ENCODE data around the gene NXPH1.
A peak's percentile ranks its signal among the peaks of the same experiment; 100 is the strongest.
"Not testable (repeated sequence)": the region's sequence is repeated elsewhere in the genome, so short reads cannot be mapped to it uniquely, and the experiment has no call there.

Gene NXPH1

GRCh38 chr7:8612584-8612983 is 179.2 kb downstream of the NXPH1 start:
- DNase-seq = no peak

DNA sequence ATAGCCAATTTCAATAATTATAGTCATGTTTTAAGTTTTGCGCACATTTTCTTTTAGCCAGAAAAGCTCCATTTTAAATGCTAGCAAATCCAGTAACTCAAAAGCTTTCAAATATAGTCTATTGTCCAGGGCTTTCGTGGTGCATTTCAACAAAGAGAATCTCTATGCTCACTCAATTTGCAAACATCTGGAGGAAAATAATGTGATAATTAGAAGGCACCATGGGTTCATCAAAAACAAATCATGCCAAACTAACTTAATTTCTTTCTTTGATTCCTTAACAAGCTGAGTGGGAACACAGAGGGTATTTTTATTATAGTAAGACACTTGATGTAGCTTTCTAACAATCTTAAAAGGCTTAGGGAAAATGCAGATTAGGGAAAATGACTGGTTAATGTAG is 179.8 kb downstream of the NXPH1 start:
- DNase-seq = no peak

DNA sequence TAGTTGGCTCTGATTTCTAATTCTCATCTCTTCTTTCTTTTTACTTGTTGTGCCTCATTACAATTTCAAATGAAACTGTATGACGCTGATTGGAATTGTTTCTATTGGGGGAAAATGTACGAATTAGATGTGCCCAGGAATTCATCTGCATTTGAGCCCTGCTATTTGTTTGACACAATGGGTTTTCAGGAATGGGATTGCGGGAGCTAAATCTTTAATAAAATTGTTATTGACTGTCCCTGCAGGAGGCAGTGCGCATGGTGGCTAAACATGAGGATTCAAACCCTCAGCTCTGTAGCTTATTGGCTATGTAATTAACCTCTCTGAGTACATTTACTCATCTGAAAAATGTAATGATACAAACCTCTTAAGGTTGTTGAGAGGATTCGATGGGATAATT is 181.6 kb downstream of the NXPH1 start:
- DNase-seq = no peak

DNA sequence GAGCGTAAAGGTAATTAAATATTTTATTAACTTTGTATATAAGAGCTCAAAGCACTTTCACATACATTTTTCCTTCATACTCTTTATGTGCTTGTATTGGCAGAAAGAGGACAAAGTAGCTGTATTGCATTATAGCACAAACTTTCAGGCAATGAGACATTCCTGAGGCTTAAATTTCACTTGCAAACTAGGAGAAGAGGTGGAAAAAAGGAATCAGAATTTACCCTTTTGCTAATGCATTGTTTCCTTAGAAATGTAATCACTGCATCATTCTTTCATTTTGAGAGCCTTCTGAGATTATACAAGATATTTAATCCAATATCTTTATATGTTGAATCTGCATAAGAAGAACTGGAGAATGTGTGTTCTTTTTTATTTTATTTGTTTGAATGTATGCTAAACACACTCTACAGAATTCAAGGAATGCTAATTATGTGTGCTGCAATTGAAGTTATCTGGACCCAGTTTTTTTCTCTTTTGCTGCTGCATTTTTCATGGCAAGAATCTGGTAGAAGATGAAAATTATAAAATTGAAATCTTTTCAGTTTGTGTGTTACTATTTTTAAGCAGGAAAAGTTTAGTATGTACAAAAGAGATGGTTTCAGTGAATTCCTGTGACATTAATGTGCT is 185.1 kb downstream of the NXPH1 start:
- DNase-seq = no peak

DNA sequence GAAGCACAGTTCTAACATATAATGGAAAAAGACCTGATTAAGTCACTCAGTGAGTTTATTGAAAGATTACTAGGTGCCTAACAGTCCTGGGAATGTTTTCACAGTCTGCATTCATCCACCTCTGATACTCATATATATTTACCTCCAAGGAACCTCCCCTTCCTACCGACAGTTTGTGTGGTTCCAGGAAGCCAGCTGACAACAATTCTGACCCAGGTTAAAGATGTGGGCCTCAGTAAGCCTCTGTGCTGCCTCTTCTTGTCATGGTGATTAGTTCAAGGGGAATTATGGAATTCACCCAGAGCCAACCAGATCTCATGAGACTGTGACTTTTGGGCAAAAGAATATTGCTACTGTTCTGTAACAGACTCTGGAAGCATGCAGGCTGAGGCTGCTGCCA is 186.8 kb downstream of the NXPH1 start:
- no peak for DNase-seq

DNA sequence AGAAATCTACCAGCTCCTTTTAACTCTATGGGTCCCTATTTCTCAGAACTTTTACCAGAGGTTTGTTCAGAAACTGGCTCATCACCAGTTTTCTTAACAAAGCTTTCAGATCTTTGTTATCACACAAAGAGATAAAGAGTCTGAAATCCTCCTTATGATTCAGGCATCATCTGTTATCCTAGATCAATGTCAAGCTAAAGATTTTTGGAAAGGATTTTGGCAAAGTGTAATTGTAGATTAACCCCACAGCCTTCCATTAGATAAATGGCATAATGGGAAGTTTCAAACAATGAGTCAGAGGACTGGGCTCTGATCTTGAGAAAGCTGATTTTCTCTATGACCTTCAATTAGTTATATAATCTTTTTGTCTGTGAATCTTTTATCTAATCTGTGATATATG is 192.2 kb downstream of the NXPH1 start:
- no peak for DNase-seq

DNA sequence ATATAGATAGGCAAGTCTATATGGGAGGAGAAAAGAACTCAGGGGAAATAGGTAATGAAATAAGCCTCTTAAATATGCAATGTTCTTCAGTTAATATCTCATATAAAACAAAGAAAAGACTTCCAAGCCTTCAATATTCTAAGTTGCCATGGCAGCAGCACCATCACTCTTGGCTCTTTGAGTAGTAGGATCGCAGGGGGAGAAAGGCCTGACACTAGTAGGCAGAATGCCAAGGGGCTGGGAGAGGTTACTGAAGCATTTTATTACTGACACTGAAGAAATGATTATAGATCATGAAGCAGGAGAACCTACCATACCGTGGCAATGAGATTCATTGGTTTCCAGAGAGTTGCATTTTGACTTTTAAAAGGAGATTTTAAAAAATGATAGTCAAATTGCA is 193.9 kb downstream of the NXPH1 start:
- no peak for DNase-seq

- DNase-seq = no peak
Measured at GRCh38 chr7:8628656-8629055, 195.2 kb downstream of the NXPH1 start.

DNA sequence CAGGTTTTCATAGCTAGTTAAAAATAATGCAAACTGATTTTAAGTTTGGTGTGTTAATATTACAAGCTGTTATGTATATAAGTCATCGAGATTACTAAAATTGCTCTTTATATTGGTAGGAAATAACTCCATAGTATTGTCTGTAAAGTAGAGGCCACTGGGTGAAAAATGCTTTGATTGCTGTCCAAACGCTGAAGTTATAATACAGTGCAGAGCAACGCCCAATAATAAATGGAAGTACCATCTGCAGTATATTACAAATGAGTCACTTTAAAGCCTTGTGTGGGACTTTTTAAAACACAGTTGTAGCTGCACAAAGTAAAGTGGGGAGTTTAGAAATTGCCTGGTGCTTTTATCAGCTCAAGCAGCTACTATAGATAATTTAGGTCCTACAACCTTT is 196.1 kb downstream of the NXPH1 start:
- DNase-seq = no peak

GRCh38 chr7:8637322-8637721 is 203.9 kb downstream of the NXPH1 start:
- no peak for DNase-seq

DNA sequence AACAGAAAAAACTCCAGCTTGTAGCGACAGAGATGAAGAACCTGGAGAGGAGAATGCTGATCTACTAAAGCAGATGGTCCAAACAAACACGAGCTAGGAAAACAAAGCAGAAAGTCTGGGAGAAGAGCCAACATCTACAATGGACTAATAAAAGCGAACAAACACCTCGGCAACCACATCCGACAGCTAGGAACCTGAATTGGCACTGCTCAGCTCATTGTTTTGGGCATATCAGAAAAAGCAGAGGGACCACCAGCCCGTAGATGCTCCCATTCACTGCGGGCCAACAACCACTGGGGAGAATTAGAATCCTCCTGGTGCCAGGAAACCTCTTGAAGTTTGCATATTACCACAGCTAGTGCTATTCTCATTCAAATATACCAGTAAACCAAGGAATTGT is 204.7 kb downstream of the NXPH1 start:
- no peak for DNase-seq

DNA sequence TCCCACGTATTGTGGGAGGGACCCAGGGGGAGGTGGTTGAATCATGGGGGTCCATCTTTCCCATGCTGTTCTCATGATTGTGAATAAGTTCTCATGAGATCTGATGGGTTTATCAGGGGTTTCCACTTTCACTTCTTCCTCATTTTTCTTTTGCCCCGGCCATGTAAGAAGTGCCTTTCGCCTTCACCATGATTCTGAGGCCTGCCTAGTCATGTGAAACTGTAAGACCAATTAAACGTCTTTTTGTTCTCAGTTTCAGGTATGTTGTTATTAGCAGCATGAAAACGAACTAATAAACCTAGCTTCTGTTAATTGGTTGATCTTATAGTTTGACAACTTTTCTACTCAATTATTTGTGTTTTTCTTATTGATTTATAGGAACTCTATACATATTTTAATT is 206.3 kb downstream of the NXPH1 start:
- no peak for DNase-seq

- DNase-seq = no peak
Measured at GRCh38 chr7:8640671-8641070, 207.3 kb downstream of the NXPH1 start.

DNA sequence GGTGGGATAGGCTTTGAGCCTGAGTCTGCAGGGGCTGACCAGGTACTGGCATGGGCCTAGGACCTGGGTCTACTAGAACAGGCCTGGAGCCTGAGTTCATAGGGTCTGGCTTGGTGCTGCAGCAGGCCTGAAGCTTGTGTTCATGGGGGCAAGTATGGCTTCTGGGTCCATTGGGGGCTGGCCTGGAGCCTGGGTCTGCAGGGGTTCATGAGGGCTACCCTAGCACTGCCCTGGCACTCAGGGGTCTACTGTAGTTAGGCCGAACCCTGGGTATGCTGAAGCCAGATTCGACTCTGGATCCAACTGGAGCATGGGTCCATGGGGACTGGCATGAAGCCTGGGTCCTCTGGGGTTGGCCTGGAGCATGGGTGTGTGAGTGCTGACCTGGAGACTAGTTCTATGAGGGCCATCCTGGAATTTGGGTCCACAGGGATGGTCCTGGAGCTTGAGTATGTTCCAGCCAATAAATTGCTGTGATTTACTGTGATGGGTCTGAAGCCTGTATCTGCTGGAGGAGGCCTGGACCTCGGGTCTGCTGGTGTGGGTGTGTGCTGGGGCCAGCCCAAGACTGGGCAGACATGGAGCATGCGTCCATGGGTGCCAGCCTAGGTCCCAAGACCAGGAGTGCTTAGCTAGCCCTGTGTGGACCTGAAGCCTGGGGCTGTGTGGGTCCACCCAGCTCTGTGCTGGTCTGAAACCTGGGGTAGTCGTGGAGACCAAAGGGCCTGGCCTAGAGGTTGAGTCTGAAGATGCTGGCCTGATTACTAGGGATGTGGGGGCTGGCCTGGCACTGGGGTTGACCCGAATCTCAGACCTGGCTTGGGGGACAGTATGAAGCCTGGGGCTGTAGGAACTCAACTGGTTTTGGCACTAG is 235.5 kb downstream of the NXPH1 start:
- DNase-seq = no peak

DNA sequence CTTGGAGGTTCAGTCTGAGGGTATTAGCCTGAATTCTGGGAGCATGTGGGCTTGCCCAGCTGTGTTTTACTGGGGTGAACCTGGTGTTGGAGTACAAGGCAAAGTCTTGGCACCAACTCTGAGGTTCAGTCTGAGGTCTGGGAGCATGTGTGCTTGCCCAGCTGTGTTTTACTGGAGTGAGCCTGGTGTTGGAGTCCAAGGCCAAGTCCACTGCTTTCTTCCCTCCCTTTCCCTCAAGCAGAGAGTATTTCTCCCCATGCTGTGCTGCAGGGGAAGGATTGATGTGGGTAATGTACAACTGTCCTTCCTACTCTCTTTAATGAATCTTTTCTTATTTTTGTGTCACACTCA is 236.1 kb downstream of the NXPH1 start:
- no peak for DNase-seq

DNA sequence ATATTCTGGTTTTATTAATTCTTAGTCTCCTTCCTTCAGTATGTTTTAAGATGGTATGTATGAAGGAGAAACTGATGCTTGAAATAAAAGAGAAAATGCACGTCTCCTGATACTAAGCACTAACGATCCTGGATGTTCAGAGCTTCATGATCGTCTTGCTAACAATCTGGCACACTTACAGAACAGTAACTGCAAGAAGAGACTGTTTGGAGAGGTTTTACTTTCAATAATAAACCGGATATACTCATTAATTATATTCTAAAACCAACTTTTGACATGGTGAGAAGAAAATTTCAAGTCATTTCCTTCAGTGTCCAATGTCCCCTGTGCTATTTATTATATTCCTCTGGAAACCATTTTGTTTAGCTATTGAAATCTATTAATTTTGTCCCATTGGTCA is 251.0 kb downstream of the NXPH1 start:
- no peak for DNase-seq

DNA sequence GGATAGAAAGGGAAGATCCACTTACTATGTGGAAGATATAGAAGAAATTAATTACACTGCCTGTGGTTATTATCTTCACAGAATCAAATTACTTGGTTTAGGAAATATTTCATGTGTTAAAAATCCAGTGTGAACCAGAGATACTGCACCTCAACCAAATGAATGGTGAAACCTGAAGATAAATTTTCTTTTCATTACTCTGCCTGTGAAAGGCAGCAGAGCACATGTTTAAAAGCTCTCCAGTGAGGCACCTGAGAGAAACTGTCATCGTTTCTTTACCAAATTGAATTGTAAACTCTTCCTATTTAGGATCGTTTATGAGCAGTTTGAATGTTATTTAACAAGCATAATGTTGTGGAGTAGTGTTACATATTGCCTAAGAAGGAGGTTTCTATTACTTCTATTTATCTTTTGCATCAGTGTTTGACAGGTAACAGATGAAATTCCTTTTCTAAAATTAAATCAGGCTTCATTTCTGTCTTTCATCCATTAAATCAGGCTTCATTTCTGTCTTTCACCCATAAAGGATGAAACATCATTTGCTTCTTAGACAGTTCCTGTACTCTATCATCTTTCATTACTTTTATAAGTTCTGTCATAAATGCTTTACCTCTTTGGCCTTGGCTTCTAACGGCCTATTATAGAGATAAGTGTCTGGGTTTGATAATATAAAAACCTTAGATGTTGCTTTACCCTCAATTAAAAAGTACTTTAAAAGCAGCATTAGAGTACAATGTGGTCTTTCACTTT is 266.6 kb downstream of the NXPH1 start:
- DNase-seq = no peak

GRCh38 chr7:8702807-8703206 is 269.4 kb downstream of the NXPH1 start:
- no peak for DNase-seq

DNA sequence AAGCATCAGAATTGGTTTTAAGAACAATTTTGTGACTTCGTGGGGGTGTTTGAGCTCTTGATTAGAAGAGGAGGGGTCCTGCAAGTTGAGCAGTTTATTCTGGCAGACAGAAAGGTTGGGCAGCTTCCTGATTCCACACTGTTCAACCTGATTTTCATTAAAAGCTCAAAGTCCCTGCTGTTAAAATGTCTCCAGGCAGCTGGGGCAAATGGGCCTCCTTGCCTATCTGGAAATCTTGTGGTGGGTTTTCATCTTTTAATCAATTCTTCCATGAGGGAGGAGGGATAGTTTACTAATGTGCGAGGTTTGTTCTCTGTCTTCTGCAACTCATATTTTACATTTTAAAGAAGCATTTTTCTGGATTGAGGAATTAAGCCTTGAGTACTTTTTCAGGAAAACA is 276.7 kb downstream of the NXPH1 start:
- DNase-seq = no peak

GRCh38 chr7:8714791-8715190 is 281.4 kb downstream of the NXPH1 start:
- no peak for DNase-seq

DNA sequence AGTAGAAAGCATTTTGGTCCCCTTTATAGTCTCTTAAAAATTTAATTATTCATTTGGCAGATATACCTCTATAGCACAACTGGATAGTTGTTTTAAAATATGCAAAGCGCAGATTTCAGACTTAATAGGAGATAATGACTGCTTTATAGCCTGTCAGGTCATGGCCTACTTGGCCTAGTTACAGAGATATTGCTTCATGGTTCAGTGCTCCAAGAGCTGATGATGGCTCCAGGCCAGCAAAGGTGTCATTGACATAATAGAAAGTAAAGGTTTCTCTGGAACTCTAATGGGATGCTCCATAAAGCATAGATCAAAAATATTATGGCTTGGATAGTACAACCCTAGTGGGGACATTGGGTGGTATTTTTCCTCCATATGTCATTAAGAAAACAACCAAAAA is 285.7 kb downstream of the NXPH1 start:
- no peak for DNase-seq

- peak; percentile 0 for DNase-seq
Measured at GRCh38 chr7:8724080-8724718, 290.8 kb downstream of the NXPH1 start.

- DNase-seq = not testable (repeated sequence)
Measured at GRCh38 chr7:8731756-8732155, 298.3 kb downstream of the NXPH1 start.

- DNase-seq = no peak
Measured at GRCh38 chr7:8739837-8740236, 306.4 kb downstream of the NXPH1 start.
